Hematopoietic multipotent progenitor cell treated with erythropoietin and hydrocortisone succinate and interleukin-3 and kit ligand, for 4 days (in vitro differentiated cells): ENCODE measurements around the gene STAG1.
"Not testable (repeated sequence)": the region's sequence is repeated elsewhere in the genome, so short reads cannot be mapped to it uniquely, and the experiment has no call there.

Experiments used
- DNase-seq: peaks from one replicate; pipeline ENCODE4 v3.0.0-alpha.2; 2015

STAG1 gene

GRCh38 chr3:136380530-136380929 lies 371.6 kb downstream of the STAG1 start:
- no peak for DNase-seq

- DNase-seq = no peak
Measured at GRCh38 chr3:136378011-136378410, 374.2 kb downstream of the STAG1 start.

GRCh38 chr3:136377508-136377907 lies 374.7 kb downstream of the STAG1 start:
- no peak for DNase-seq

- DNase-seq = not testable (repeated sequence)
Measured at GRCh38 chr3:136375800-136376199, 376.4 kb downstream of the STAG1 start.

- DNase-seq = no peak
Measured at GRCh38 chr3:136366289-136366688, 385.9 kb downstream of the STAG1 start.

GRCh38 chr3:136353461-136353860 lies 398.7 kb downstream of the STAG1 start:
- DNase-seq = no peak

GRCh38 chr3:136351905-136352304 lies 400.3 kb downstream of the STAG1 start:
- DNase-seq = peak; percentile 33

GRCh38 chr3:136351351-136351750 lies 400.8 kb downstream of the STAG1 start:
- no peak for DNase-seq

GRCh38 chr3:136350557-136350956 lies 401.6 kb downstream of the STAG1 start:
- DNase-seq = no peak

- no peak for DNase-seq
Measured at GRCh38 chr3:136350132-136350531, 402.0 kb downstream of the STAG1 start.

- DNase-seq = no peak
Measured at GRCh38 chr3:136346486-136346885, 405.7 kb downstream of the STAG1 start.

- peak; percentile 43 for DNase-seq
Measured at GRCh38 chr3:136343873-136344555, 408.2 kb downstream of the STAG1 start.

- DNase-seq = no peak
Measured at GRCh38 chr3:136343446-136343845, 408.7 kb downstream of the STAG1 start.

GRCh38 chr3:136336329-136337100 lies 415.7 kb downstream of the STAG1 start:
- DNase-seq = no peak

- DNase-seq = not testable (repeated sequence)
Measured at GRCh38 chr3:136334726-136335125, 417.5 kb downstream of the STAG1 start.

- DNase-seq = no peak
Measured at GRCh38 chr3:136334209-136334608, 418.0 kb downstream of the STAG1 start.

- no peak for DNase-seq
Measured at GRCh38 chr3:136332776-136333175, 419.4 kb downstream of the STAG1 start.

GRCh38 chr3:136332302-136332701 lies 419.9 kb downstream of the STAG1 start:
- DNase-seq = no peak

GRCh38 chr3:136330900-136331299 lies 421.3 kb downstream of the STAG1 start:
- peak; percentile 70 for DNase-seq

GRCh38 chr3:136329593-136329992 lies 422.6 kb downstream of the STAG1 start:
- DNase-seq = no peak

- no peak for DNase-seq
Measured at GRCh38 chr3:136327671-136328070, 424.5 kb downstream of the STAG1 start.

GRCh38 chr3:136326316-136326715 lies 425.9 kb downstream of the STAG1 start:
- DNase-seq = no peak

- peak; percentile 27 for DNase-seq
Measured at GRCh38 chr3:136311968-136312367, 440.2 kb downstream of the STAG1 start.

GRCh38 chr3:136311261-136311660 lies 440.9 kb downstream of the STAG1 start:
- DNase-seq = no peak
